ENCODE results near the gene ARHGEF2.

The ARHGEF2 gene

GRCh38 chr1:155964193-155964592 is 14.2 kb downstream of the ARHGEF2 start:
- peaks cover 98% of the 10 kb centered on the region for H3K36me3 ChIP-seq
- H3K27me3 ChIP-seq = no peaks in the 10 kb centered on the region
- H3K9me3 ChIP-seq = no peaks in the 10 kb centered on the region
- no peak for TF ChIP-seq CTCF (IDR thresholded peaks at IDR 0.05)
- H3K27ac ChIP-seq = peak overlapping the region; percentile 7
- H3K4me1 ChIP-seq (ENCODE audit: control insufficient read depth in 1 of 2, insufficient read depth in 1 of 2, low read depth in 1 of 2, low read length in 1 of 2) = peaks cover 52 to 55% of the 10 kb centered on the region in 2 experiments
- H3K4me3 ChIP-seq (ENCODE audit: low read depth in 1 of 2, low read length in 1 of 2) = no peak overlapping the region

GRCh38 chr1:155962599-155963211 is 15.6 kb downstream of the ARHGEF2 start:
- no peak for TF ChIP-seq CTCF (IDR thresholded peaks at IDR 0.05)
- no peak overlapping the region for H3K4me3 ChIP-seq (ENCODE audit: low read depth in 1 of 2, low read length in 1 of 2)
- H3K9me3 ChIP-seq = no peaks in the 10 kb centered on the region
- peaks cover 37 to 40% of the 10 kb centered on the region in 2 experiments for H3K4me1 ChIP-seq (ENCODE audit: control insufficient read depth in 1 of 2, insufficient read depth in 1 of 2, low read depth in 1 of 2, low read length in 1 of 2)
- H3K27me3 ChIP-seq = no peaks in the 10 kb centered on the region
- peaks cover 99% of the 10 kb centered on the region for H3K36me3 ChIP-seq
- H3K27ac ChIP-seq = peak overlapping the region; percentile 74

- H3K27ac ChIP-seq = peak overlapping the region; percentile 74
- peaks cover 99% of the 10 kb centered on the region for H3K36me3 ChIP-seq
- no peaks in the 10 kb centered on the region for H3K27me3 ChIP-seq
- H3K4me3 ChIP-seq (ENCODE audit: low read depth in 1 of 2, low read length in 1 of 2) = no peak overlapping the region
- peak; percentile 23 for TF ChIP-seq CTCF (IDR thresholded peaks at IDR 0.05)
- H3K4me1 ChIP-seq (ENCODE audit: control insufficient read depth in 1 of 2, insufficient read depth in 1 of 2, low read depth in 1 of 2, low read length in 1 of 2) = peaks cover 29 to 33% of the 10 kb centered on the region in 2 experiments
- H3K9me3 ChIP-seq = no peaks in the 10 kb centered on the region
Observed at GRCh38 chr1:155961937-155962336, 16.4 kb downstream of the ARHGEF2 start.

GRCh38 chr1:155960081-155960745 is 18.1 kb downstream of the ARHGEF2 start:
- H3K27ac ChIP-seq = peak overlapping the region; percentile 74
- peaks cover 23 to 27% of the 10 kb centered on the region in 2 experiments for H3K4me1 ChIP-seq (ENCODE audit: control insufficient read depth in 1 of 2, insufficient read depth in 1 of 2, low read depth in 1 of 2, low read length in 1 of 2)
- H3K4me3 ChIP-seq (ENCODE audit: low read depth in 1 of 2, low read length in 1 of 2) = no peak overlapping the region
- no peak for TF ChIP-seq CTCF (IDR thresholded peaks at IDR 0.05)
- no peaks in the 10 kb centered on the region for H3K9me3 ChIP-seq
- peaks cover 99% of the 10 kb centered on the region for H3K36me3 ChIP-seq
- H3K27me3 ChIP-seq = no peaks in the 10 kb centered on the region

- no peak for TF ChIP-seq CTCF (IDR thresholded peaks at IDR 0.05)
- peaks cover 99% of the 10 kb centered on the region for H3K36me3 ChIP-seq
- H3K27me3 ChIP-seq = no peaks in the 10 kb centered on the region
- H3K4me3 ChIP-seq (ENCODE audit: low read depth in 1 of 2, low read length in 1 of 2) = no peak overlapping the region
- peaks cover 18 to 21% of the 10 kb centered on the region in 2 experiments for H3K4me1 ChIP-seq (ENCODE audit: control insufficient read depth in 1 of 2, insufficient read depth in 1 of 2, low read depth in 1 of 2, low read length in 1 of 2)
- peaks cover 1% of the 10 kb centered on the region for H3K9me3 ChIP-seq
- peak overlapping the region; percentile 45 for H3K27ac ChIP-seq
Observed at GRCh38 chr1:155957411-155957915, 20.9 kb downstream of the ARHGEF2 start.

All from neutrophil (primary cell).